Endometrial microvascular endothelial cells (primary cell): Measurements from ENCODE around the gene EDN2. TPM values are rescaled to one million over a fixed set of nuclear protein-coding genes. Genes with fewer than 3 reads are reported as not detected.

Source experiments
- in situ Hi-C: cut with HindIII; loops from 2 replicates; pipeline ENCODE4 v1.10.0; 2017; ENCODE audit warnings: low sequenced_read_pairs, low pct_unique_long_range_greater_than_20kb; ENCODE audit errors: inconsistent ontology term
- total RNA-seq: library from RNA; depleted of rRNA; stranded (reverse); fragments of >200 nt; gene quantifications from one replicate; pipeline ENCODE4 v1.2.3, GENCODE V29; 2015; ENCODE audit errors: inconsistent ontology term

Gene EDN2
- total RNA-seq = not detected

DNA sequence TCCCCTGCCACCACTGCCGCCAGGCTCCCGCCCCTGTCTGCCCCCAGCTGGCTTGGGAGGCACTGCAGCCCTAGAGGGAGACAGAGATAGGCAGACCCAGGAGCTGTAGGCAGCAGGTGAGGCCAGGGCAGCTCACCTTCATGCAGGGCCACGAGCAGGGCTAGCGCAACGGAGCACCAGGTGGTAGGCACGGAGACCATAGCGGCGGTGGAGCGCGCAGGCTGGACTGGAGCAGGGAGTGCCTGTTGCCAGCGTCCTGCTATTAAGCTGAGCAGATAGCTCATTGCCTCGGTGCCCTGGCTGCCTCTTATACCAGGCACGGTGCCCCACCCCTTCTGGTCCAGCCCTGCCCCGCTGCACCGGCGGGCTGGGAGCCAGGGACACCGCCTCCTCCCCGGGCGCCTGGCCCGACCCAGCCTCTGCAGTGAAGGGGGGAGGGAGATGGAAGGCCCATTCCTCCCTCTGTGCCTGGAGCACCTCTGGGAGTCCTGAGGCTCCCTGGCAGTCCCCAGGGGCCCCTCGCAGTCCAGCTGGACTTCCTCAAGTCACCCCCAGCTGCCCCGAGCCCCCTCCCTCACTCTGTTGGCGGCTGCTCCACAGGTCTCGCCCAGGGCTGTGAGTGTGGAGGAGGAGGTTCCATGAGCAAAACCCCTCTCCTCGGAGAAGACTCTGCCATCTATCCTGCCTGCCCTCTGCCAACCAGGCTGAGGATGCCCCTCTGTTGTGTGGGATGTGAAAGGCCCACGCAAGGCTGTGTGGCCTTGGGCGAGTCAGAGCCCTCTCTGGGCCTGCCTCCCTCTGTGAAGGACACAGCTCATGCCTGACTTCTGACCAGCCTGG lies at the start of gene EDN2:
EDN2 (minus strand) TSS at position 282 of the 840 bp plus-strand sequence; CDS start at position 200, 82 bp downstream.
- in situ Hi-C loops = no loop called here

DNA sequence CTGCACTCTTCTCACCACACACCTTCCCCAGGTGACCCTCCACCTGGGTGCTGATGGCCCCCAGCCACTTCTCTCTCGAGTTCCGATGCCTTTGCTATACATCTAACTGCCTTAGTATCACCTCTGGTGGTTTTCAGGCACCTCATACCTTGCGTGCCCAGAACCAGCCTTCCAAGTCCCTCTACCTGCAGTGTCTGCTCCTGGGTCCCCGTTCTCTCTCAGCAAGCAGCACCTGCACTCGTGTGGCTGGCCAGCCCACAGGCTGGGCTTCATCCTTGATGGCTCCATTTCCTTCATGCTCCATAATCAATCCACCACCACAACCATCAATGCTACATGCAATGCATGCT lies 49.2 kb upstream of the EDN2 start:
- in situ Hi-C loops = no loop called here

DNA sequence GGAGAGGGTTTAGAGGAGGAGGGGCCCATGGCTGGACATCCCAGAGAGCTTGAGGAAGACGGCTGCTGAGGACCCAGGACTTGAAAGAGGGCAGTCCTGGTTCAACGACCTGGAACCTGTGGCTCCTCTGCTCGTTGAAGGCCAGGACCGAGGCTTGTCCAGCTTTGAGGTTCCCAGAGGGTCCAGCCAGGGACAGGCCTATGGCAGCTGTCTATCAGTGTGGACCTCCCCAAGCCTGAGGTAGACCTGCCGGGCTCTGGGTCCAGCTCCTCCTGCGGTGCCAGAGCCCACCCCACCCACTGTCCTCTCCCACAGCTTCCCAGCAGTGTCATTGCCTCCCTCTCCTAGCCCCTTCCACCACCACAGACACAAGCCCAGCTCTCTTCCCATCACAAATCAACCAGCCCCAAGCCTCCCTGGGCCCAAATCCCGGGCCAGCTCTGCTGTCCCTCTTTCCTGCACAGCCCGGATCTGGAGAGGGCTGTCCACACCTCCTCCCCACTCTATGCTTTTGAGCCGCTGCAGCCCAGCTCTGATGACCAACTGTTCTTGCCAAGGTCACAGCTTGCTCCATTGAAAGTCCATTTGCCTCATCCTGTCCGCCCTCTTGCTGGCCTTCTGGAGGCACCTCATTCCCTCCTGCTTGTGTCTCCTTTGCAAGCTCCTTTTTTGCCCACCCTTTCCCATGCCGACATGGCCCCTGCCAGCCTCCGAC lies 48.7 kb upstream of the EDN2 start:
- in situ Hi-C loops = no loop called here

DNA sequence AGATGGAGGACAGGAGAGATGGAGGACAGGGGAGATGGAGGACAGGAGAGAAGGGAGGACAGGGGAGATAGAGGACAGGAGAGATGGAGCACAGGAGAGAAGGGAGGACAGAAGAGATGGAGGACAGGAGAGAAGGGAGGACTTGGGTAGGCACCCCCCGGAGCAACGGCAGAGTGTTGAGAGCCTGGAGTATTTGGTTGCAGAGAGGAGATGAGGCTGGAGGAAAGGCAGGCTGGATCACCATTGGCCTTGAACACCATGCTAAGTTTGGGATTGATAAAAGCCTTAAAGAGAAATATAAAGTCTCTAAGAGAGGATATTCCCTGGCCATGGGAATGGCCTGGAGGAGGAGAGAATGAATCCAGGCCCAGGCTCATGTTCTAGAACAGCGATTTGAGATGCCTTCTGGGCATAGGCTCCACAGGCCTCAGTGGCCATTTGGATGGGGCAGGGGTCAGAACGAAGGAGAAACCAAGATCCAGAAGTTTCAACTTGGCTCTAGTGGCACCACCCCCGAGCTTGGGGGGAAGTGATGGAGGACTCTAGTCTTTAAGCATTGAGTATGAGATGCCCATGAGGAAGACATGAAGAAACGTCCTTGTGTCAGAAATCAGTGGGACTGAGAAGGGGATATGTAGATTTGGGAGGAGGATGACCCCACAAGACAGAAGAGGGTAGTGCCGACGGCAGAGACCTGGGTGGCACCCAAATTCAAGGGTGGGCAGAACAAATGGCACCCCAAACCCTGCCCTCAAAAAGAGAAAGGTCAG lies 47.9 kb upstream of the EDN2 start:
- in situ Hi-C loops = no loop called here

DNA sequence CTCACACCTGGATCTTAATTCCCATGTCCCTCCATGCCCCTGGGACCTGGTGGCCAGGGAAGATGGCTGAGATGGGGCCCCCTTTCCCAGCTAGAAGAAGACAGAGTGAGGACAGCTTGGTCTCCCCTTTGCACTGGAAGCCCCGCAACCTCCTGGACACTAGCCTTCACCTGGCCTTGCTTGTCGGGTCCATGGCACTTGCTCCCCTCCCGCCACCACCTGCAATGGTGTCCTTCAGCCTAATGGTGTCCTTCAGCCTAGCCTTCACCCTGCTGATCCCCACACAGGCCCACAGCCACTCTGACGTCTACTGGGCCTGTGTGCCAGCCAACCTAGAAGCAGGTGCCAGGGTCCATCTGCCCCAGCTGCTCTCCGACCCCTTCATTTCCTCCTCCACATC lies 45.9 kb upstream of the EDN2 start:
- in situ Hi-C loops = no loop called here

DNA sequence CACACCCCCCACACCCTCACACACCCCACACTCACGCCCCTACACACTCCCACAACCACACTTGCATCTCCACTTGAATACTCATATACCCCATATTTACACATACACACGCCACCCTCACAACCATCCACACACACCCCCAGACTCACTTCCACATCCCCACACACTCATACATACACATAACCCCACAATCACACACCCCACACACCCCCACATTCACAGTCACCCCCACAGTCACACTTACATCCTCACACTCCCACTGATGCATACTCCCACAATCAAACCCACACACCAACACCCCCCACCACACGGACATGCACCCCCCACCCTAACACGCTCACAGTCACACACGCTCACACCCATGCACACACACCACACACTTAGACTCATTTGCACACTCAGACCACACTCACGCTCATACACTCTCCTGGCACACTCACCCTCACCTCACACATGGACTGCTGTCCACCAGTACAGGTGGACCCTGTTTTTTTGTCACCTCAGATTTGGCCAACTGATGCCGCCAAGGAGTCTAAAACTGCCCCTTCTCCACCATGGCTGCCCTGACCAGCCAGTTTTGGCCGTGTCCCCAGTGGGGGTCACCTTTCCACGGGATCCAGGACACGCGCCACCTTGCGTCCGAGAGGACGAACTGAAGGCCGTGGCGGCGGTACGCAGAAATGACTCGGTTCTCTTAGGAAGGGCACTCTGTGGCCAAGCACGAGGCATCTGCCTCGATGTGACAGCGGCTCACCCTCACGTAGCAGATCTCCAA lies 45.3 kb upstream of the EDN2 start:
- in situ Hi-C loops = no loop called here

DNA sequence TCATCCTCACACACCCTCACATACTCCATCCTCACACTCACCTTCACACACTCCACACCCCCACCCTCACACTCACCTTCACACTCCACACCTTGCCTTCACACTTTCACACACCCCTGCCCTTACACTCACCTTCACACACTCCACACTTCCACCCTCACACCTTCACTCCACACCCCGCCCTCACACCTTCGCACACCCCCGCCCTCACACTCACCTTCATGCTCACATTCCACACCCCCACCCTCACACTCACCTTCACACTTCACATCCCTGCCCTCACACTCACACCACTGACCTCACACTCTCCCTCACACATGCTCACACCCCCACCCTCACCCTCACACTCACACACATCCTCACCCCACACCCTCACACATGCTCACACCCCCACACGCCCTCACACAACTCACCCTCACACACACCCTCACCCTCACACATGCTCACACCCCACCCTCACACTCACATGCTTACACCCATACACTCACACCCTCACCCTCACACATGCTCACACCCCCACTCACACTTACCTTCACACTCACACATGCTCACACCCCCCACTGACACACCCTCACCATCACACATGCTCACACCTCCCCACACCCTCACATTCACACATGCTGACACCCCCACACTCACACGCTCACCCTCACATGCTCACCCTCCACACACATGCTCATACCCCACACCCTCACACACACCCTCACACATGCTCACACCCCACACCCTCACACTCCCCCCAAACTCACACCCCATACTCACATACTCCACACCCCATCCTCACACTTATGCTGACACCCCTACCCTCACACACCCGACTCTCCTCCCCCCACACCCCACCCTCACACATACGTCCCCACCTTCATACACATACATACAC lies 44.5 kb upstream of the EDN2 start:
- in situ Hi-C loops = no loop called here

DNA sequence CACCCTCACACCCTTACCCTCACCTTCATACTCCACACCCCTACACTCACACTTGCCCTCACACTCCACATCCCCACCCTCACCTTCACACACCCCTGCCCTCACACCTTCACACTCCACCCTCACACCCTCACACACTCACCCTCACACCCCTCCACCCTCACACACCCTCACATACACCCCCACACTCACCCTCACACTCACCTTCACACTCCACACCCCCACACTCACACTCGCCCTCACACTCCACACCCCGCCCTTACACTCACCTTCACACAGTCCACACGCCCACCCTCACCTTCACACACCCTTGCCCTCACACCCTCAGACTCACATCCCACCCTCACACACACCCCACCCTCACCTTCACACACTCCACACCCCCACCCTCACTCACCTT lies 43.6 kb upstream of the EDN2 start:
- in situ Hi-C loops = no loop called here

DNA sequence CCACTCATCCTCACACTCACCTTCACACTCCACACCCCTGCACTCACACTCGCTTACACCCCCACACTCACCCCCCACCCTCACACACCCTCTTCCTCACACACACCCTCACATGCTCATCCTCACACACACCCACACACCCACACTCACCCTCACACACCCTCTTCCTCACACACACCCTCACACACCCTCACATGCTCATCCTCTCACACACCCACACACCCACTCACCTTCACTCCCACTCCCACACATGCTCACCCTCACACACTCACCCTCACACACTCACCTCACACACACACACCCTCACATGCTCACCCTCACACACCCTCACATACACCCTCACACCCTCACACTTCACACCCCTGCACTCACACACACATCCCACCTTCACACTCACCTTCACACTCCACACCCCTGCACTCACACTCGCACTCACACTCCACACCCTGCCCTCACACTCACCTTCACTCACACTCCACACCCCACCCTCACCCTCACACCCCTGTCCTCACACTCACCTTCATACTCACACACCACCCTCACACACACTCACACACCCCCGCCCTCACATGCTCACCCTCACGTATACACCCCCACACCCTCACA lies 42.6 kb upstream of the EDN2 start:
- in situ Hi-C loops = no loop called here

DNA sequence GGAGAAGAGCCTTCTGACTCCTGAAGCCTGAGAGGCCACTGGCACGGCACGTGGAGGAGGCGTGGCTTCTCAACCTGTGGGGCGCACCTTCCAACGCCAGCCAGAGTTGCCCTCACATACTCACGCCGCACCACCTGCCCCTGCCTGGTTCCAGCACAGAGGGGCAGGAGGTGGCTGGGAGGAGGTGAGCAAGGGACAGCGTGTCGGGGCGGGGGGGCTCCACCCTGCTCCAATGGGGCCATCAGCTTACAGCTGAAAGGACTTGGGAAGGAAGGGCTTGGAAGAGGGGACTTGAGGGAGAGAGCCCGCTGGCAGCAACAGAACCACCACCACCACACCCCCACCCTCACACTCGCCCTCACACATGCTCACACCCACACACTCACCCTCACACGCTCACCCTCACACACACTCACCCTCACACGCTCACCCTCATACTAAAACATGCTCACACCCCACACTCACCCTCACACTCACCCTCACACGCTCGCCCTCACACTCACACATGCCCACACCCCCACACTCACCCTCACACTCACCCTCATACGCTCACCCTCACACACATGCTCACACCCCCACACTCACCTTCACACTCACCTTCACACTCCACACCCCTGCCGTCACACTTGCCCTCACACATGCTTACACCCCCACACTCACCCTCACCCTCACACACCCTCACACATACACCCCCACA lies 41.6 kb upstream of the EDN2 start:
- in situ Hi-C loops = no loop called here

DNA sequence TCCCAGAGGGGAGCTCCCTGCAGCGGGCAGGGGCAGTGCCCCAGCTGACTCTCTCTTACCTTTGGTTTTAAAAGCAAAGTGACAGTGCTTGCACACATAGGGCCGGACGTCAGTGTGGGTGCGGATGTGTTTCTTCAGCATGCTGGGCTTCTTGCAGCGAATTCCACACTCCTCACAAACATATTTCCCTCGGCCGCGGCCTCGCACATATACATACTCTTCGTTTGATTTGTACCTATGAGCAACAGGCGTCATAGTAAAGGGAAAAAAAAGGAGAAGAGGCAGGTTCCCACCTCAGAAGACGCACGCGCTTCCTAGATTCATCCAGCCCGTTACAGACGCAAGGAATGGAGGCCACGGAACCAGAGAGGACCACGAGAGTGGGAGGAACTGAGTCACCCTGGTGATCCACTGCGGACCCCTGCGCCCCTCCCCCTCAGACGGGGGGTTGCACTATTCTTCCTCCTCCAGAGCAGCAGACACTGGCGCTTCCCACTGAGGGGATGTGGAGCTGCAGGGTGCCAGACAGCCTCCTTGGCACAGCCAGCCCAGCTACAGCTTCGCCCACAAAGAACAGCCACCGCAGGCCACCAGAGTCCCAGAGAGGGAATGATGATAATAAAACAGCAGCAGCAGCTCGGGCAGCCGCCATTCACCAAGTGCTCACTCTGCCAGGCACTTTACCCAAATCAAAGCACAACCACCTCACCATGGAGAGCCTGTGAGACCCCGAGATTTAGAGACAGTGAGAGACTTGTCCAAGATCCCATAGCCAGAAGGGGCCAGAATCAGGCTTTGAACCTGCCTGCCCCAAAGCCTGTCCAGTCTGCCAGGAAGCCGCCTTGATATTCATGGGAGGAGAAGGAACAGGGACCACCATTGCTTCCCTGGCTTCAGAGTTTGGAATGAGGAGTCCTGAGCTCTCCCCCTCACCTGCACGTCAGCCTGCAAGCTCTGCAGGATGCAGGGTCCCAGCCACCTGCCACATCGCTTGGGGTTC lies 40.5 kb upstream of the EDN2 start:
- in situ Hi-C loops = no loop called here

DNA sequence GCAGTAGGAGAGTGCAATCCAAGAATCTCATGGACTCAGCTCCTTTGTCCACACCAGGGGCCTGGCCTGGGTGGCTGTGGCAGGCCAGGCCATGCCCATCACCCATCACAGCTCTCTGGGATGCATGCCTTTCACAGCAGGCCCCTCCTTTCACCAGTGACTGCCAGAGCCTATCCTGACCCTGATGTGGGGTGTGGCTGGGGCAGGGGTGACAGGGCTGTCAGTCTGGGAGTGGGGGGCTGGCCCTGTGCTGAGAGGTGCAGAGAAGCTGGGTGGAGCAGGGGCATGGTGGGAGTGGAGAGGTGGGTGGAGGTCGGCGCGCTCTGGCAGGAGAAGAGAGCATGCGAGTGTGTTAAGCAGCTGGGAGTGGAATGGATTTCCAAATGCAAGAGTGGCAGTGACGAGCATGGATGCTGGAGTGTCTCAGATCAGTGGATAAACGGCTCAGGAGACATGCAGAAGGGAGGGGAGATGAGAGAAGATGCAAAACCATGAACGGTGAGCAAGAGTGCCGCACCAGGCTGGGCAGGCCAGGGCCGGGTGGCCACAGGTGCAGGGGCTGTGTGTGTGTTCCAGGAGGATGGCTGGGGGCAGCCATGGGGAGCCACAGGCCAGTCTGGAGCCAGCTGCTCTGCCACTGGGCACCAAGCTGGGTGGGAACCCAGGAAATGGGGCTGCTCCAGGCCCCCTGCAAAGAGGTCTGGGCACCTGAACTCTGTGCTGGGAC lies 39.6 kb upstream of the EDN2 start:
- in situ Hi-C loops = no loop called here

DNA sequence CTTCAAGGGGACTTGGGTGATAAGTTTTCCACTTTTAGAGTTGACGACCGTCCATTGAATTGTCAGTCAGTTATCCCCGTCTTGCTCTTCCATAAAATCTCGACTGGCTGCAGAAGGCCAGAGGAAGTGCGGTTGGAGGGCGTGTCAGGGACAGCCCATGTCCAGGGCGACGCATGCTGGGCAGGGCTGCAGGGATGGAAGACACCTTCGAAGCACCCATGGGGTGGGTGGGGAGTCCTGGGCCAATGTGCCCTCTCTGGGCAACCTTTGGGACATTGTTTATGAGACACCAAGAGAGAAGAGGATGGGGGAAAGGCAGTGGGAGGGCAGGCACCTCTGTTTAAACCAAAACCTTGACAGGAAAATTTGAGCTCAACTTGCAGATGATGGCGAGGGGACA lies 38.6 kb upstream of the EDN2 start:
- in situ Hi-C loops = no loop called here

DNA sequence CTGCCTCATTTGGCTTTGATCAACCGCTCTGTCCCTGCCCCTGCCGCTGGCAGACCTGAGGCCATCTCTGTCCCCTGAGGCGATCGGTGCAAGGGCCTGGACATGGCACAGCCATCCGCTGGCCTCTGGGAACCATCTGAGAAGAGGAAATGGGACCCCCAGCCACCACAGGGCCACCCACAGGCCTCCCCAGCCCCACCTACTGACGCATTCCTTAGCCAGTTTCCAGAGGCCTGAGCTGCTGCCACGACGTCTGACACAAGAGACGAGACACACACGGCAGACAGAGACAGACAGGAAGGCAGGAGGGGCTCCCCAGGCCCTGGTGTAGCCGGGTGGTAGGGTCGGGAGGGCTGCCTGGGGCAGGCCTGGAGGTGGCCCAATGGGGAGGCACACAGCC lies 37.3 kb upstream of the EDN2 start:
- in situ Hi-C loops = no loop called here

DNA sequence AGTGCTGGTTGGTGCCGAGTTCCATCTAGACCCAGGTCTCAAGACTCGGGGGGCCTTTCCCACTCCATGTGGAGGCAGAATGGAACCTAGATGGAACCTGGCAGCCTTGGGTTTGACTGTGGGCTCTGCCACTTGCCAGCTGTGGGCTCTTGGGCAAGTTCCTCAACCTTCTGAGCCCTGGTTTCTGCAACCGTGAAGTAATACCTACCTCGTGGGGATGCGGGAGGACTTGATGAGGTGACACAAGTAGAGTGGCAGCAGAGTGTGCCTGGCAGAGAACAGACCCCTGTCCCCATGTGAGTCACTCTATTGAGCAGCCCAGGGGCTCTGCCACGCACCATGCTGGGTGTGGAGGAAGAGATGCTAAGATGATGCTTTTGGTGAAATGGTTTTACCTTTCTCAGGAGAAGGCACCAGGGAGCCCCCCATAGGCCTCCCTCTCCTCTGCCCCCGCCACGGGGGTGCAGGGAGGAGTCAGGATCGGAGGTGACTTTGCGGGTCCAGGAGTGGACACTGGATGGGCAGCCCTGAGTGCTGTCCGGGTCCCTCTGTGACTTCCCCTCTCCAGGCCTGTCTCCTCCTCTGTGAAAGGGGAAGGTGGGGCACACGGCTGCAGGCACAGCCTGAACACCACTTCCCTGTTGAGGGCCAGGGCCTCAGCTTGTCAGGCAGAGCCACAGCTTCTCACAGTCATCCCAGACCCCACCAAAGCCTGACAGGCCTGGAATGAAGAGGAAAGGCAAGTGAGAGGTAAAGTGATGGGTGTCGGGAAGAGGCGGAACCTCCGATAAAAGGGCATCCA lies 36.7 kb upstream of the EDN2 start:
- in situ Hi-C loops = no loop called here
